HG02885 (cell line): ENCODE data around the gene PLSCR3.

Experiments used
- ATAC-seq: cut with Tn5 transposase; IDR thresholded peaks from one replicate; pipeline ENCODE4 v1.9.1; 2021; ENCODE audit warnings: mild to moderate bottlenecking; ENCODE audit not compliant: unreplicated experiment, poor library complexity

PLSCR3 gene

GRCh38 chr17:7426896-7427489 is 32.7 kb upstream of the PLSCR3 start:
- ATAC-seq: no peak

GRCh38 chr17:7426203-7426863 is 32.0 kb upstream of the PLSCR3 start:
- no peak for ATAC-seq

GRCh38 chr17:7425756-7426155 is 31.4 kb upstream of the PLSCR3 start:
- no peak for ATAC-seq

- ATAC-seq: no peak
Observed at GRCh38 chr17:7425316-7425715, 31.0 kb upstream of the PLSCR3 start, which contains the start of gene SPEM2. SPEM2 (plus strand) TSS chr17:7425616; CDS start chr17:7425689, 73 bp downstream.

- no peak for ATAC-seq
Observed at GRCh38 chr17:7423679-7424078, 29.4 kb upstream of the PLSCR3 start.

GRCh38 chr17:7421186-7421585 is 26.9 kb upstream of the PLSCR3 start:
- ATAC-seq: no peak

- no peak for ATAC-seq
Observed at GRCh38 chr17:7419819-7420610, 25.7 kb upstream of the PLSCR3 start, which contains the start of gene SPEM1. SPEM1 (plus strand) TSS chr17:7420324; CDS start chr17:7420385, 61 bp downstream.

- ATAC-seq: no peak
Observed at GRCh38 chr17:7418472-7419152, 24.3 kb upstream of the PLSCR3 start.

GRCh38 chr17:7417056-7417655 is 22.8 kb upstream of the PLSCR3 start:
- ATAC-seq: no peak

- no peak for ATAC-seq
Observed at GRCh38 chr17:7416323-7416722, 22.0 kb upstream of the PLSCR3 start.

GRCh38 chr17:7415784-7416183 is 21.5 kb upstream of the PLSCR3 start:
- ATAC-seq: no peak

- ATAC-seq: no peak
Observed at GRCh38 chr17:7414837-7415236, 20.5 kb upstream of the PLSCR3 start.

- ATAC-seq: no peak
Observed at GRCh38 chr17:7413346-7413985, 19.1 kb upstream of the PLSCR3 start.

- no peak for ATAC-seq
Observed at GRCh38 chr17:7411427-7411750, 17.1 kb upstream of the PLSCR3 start.

GRCh38 chr17:7410634-7411426 is 16.5 kb upstream of the PLSCR3 start:
- ATAC-seq: no peak

- no peak for ATAC-seq
Observed at GRCh38 chr17:7409716-7410115, 15.4 kb upstream of the PLSCR3 start.

GRCh38 chr17:7408863-7409262 is 14.5 kb upstream of the PLSCR3 start:
- no peak for ATAC-seq

GRCh38 chr17:7408252-7408727 is 14.0 kb upstream of the PLSCR3 start:
- no peak for ATAC-seq
